GM18499 (cell line): ENCODE results near the gene KCNJ5.
"Not testable (repeated sequence)": the region's sequence is repeated elsewhere in the genome, so short reads cannot be mapped to it uniquely, and the experiment has no call there.

Experiments
- ATAC-seq: cut with Tn5 transposase; IDR thresholded peaks from one replicate; pipeline ENCODE4 v1.9.1; 2021; ENCODE audit warnings: moderate number of reproducible peaks; ENCODE audit not compliant: insufficient read depth, unreplicated experiment

The KCNJ5 gene

GRCh38 chr11:128909438-128910125, 18.4 kb downstream of the KCNJ5 start:
- no peak for ATAC-seq

GRCh38 chr11:128910576-128910975, 19.4 kb downstream of the KCNJ5 start:
- ATAC-seq, result no peak

GRCh38 chr11:128911239-128911638, 20.1 kb downstream of the KCNJ5 start:
- ATAC-seq, result no peak

DNA sequence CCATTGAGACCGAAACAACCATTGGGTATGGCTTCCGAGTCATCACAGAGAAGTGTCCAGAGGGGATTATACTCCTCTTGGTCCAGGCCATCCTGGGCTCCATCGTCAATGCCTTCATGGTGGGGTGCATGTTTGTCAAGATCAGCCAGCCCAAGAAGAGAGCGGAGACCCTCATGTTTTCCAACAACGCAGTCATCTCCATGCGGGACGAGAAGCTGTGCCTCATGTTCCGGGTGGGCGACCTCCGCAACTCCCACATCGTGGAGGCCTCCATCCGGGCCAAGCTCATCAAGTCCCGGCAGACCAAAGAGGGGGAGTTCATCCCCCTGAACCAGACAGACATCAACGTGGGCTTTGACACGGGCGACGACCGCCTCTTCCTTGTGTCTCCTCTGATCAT, 20.5 kb downstream of the KCNJ5 start:
- ATAC-seq, result no peak

DNA sequence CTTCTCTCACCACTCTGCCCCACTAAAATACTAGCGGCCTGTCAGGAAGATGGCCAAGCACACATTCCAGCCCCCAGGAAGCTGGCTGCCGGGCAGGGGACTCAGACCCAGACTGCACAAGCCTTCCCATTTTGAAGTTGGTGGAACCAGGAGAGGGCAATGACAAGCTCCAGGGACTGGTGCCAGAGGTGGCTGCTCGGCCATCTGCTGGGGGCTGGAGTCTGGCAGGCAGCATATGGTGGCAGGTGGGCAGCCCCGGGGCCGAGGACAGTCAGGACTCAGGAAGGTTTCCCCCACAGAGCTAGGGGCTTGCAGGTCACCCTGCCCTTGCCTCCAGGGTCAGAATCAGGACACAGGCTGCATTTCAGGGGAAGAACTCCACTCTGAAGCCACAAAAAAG, 22.6 kb downstream of the KCNJ5 start:
- ATAC-seq, result no peak

- no peak for ATAC-seq
These were observed 23.3 kb downstream of the KCNJ5 start for GRCh38 chr11:128914216-128915148.

DNA sequence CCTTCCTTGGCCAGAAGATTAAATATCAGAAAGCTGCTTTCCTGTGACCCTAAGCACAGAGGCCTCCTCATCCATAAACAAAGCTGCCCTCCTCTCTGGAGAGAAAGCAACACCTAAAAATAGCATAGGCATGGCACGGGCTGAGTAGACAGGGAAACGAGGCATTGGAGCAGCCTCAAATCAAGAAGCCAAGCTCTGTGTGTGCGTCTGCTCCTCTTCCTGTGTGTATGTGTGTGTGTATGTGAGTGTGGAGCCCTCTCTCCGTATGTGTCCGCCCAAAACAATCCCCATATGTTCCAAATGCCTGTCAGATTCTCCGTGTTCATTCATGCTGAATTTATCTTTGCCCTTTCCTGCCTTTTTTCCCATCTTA, 24.0 kb downstream of the KCNJ5 start:
- no peak for ATAC-seq

- no peak for ATAC-seq
These were observed 24.9 kb downstream of the KCNJ5 start for GRCh38 chr11:128916037-128916572.

GRCh38 chr11:128916681-128917080, 25.5 kb downstream of the KCNJ5 start:
- no peak for ATAC-seq

- no peak for ATAC-seq
These were observed 26.1 kb downstream of the KCNJ5 start for GRCh38 chr11:128917144-128917724.

GRCh38 chr11:128919216-128919615, 28.1 kb downstream of the KCNJ5 start:
- ATAC-seq, result no peak

DNA sequence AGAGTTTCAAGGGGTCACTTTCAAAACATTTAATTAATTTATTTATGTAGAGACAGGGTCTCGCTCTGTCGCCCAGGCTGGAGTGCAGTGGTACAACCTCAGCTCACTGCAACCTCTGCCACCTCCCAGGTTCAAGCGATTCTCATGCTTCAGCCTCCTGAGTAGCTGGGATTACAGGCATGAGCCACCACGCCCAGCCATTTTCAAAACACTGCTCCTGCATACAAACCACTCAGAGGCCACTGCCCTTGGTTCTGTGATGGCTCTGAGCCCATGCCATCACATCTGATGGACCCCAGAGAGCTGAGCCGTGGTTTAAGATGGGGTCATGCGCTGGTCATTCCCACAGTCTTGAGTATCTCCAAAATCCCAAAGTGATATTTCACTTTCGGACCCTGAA, 28.5 kb downstream of the KCNJ5 start:
- not testable (repeated sequence) for ATAC-seq

GRCh38 chr11:128920666-128921065, 29.5 kb downstream of the KCNJ5 start:
- ATAC-seq, result no peak

- ATAC-seq, result no peak
These were observed 30.6 kb downstream of the KCNJ5 start for GRCh38 chr11:128921793-128922192.

DNA sequence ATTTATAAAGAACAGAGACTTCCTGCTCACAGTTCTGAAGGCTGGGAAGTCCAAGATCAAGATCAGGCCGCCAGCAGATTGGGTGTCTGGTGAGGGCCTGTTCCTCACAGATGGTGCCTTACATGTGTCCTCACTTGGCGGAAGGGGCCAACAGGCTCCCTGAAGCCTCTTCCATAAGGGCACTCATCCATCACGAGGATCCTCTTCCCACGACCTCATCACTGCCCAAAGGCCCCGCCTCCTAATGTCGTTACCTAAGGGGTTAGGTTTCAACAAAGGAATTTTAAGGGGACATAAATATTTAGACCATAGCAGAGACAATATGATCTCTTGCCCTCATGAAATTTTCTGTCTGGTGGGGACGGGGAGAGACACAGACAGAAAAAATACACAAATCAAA, 32.9 kb downstream of the KCNJ5 start:
- ATAC-seq, result no peak

DNA sequence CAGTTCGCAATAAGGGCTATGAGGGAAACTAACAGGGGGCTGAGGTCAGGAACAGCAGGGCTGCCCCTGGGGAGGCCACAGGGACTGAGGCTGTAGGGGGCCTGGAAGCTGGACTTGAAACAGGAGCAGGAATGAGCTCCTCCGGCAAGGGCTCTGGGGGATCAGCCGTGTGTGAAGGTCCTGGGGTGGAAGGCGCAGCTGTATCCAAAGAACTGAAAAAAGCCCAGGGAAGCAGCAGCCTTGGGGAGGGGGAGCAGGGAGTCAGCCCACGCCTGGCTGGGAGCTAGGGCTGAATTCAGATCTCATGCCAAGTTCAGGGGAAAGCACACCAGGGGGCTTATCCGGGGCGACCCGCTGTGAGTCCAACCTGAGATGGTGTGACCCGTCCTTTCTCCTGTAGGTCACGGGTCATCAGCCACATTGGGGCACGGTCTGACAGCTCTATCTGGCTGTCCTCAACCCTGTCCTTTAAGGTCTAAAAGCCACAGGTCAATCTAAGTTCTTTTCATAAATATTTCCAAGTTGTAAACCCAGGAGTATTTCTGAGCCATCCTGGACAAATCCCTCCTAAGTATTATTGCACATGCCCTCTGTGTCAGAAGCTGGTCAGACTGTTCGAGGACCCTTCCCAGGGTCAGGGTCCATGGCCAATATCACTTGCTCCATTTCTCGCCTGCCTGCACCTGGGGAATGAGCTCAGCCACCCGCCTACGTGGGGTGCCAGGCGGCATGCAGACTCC, 33.5 kb downstream of the KCNJ5 start:
- ATAC-seq, result no peak

DNA sequence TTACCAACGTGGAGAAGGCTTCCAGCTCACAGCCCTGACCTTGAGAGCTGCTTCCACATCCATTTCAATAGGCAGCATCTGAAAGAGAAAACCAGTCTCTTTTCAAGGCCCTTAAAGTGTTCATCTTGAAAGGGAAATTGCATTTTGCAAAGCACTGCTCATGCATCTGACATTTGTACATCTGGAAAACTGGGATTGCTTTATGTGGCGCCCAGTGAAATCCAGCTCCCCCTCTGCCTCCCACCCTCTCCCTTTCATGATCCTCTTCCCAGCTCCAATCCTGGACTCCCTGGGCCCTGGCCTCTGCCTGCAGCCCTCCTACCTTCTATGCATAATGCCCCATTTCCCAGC, 34.1 kb downstream of the KCNJ5 start:
- no peak for ATAC-seq

DNA sequence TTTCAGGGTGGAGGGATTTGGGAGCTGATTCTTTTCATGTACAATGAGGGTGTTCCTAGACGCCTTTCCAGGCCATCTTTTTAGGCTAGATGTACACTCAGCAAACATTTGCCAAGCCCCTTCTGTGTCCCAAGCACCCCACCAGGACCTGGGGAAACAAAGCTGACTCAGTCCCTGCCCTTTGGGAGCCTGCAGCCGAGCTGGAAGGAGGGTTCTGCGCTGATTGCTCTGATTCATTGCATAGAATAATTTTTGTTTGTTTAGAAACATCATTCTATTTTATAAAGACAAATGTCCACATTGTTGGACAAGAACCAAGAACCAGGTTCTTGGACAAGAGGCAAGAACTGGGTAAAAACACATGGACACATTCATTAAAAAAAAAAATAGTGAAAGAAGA, 34.8 kb downstream of the KCNJ5 start:
- ATAC-seq, result no peak

GRCh38 chr11:128926437-128927107, 35.4 kb downstream of the KCNJ5 start:
- no peak for ATAC-seq

DNA sequence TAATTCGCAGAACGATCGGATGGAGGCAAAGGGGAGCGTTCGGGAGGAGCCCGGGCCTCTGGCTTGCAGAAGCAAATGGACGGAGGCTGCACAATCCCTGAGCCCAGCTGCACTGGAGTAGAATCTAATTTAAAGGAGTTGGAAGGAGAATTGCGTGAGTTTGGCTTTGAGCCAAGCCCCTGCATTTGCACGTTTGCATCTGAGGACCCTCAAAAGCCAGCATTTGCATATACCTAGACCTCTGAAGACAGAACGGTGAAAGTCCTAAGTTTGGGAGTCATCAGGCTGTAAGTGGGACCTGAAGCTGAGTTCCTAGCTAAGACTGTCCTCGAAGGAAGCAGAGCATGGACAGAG, 35.9 kb downstream of the KCNJ5 start:
- ATAC-seq, result no peak
